ENCODE measurements around the gene PIAS1. TPM values are rescaled to one million over a fixed set of nuclear protein-coding genes. Genes with fewer than 3 reads are reported as not detected.

Gene PIAS1
- total and polyA plus RNA-seq, 2 donors (not counting 3 experiments of a cell fraction or from before 2014, with no cell fraction given) = 23.7 to 24.2 TPM

- H4K20me1 ChIP-seq (replicated peaks; ENCODE audit: control insufficient read depth, extremely low read depth, insufficient read depth, low read length) = peaks cover 16% of the 10 kb centered on the region
- no peaks in the 10 kb centered on the region for H3K36me3 ChIP-seq (ENCODE audit: control insufficient read depth in 2 of 2, extremely low read depth in 1 of 2, insufficient read depth in 2 of 2, low read length in 2 of 2)
- intact Hi-C loops (cut with micrococcal nuclease) (no loop called here), dilution Hi-C loops (cut with MboI; ENCODE audit: extremely low pct_ligation_motif_present, low sequenced_read_pairs) (no loop called here)
- H3K9ac ChIP-seq (replicated peaks; ENCODE audit: extremely low read depth, insufficient read depth, low read length) = no peak overlapping the region
- H3K4me1 ChIP-seq (ENCODE audit: control insufficient read depth, extremely low read depth, insufficient read depth, low read length) = peaks cover 2% of the 10 kb centered on the region
- BruUV-seq (replicated peaks) = no TSS peak
- CTCF ChIA-PET = no interaction called here
- POLR2A ChIA-PET = no interaction called here
- no peaks in the 10 kb centered on the region for H3K9me3 ChIP-seq (replicated peaks; ENCODE audit: control insufficient read depth, insufficient read depth, low read length)
- H3K9me1 ChIP-seq (replicated peaks; ENCODE audit: control insufficient read depth, extremely low read depth, insufficient read depth, low read length) = no peaks in the 10 kb centered on the region
- FAIRE-seq = no peak
- no peak for DNase-seq (ENCODE audit: low read depth, low spot score)
- H2AFZ ChIP-seq (ENCODE audit: low read depth, low read length) = no peak overlapping the region
- no peak overlapping the region for H3K4me3 ChIP-seq (replicated peaks in 1 of 3; ENCODE audit: insufficient read depth in 1 of 3, low read depth in 1 of 3, low read length in 3 of 3)
- H3K79me2 ChIP-seq (ENCODE audit: control insufficient read depth, insufficient read depth, low read length) = peaks cover 82% of the 10 kb centered on the region
- H3K4me2 ChIP-seq (ENCODE audit: insufficient read depth, low read length) = no peak overlapping the region
- TF ChIP-seq POLR2A (IDR thresholded peaks at IDR 0.05; ENCODE audit: low read depth, low read length) (no peak), EZH2 (IDR thresholded peaks at IDR 0.05; ENCODE audit: borderline replicate concordance, low read depth, low read length, severe bottlenecking) (no peak), MYC (IDR thresholded peaks at IDR 0.05; ENCODE audit: low read depth, low read length) (no peak), GATA2 (IDR thresholded peaks at IDR 0.05; ENCODE audit: insufficient read depth, insufficient read length, low read depth, low read length) (no peak), JUN (IDR thresholded peaks at IDR 0.05; ENCODE audit: borderline replicate concordance, insufficient read depth, insufficient read length, low read depth) (no peak), POLR2AphosphoS5 (IDR thresholded peaks at IDR 0.05; ENCODE audit: insufficient read depth, low read depth, low read length) (no peak), FOS (IDR thresholded peaks at IDR 0.05; ENCODE audit: borderline replicate concordance, insufficient read depth, low read length) (no peak)
- TF ChIP-seq, protein P1, sequence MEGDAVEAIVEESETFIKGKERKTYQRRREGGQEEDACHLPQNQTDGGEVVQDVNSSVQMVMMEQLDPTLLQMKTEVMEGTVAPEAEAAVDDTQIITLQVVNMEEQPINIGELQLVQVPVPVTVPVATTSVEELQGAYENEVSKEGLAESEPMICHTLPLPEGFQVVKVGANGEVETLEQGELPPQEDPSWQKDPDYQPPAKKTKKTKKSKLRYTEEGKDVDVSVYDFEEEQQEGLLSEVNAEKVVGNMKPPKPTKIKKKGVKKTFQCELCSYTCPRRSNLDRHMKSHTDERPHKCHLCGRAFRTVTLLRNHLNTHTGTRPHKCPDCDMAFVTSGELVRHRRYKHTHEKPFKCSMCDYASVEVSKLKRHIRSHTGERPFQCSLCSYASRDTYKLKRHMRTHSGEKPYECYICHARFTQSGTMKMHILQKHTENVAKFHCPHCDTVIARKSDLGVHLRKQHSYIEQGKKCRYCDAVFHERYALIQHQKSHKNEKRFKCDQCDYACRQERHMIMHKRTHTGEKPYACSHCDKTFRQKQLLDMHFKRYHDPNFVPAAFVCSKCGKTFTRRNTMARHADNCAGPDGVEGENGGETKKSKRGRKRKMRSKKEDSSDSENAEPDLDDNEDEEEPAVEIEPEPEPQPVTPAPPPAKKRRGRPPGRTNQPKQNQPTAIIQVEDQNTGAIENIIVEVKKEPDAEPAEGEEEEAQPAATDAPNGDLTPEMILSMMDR (IDR thresholded peaks at IDR 0.05; ENCODE audit: extremely low read depth in 1 of 2, insufficient read depth in 1 of 2, low read depth in 1 of 2, low read length in 2 of 2) = no peak
- TF ChIP-seq, protein P2, sequence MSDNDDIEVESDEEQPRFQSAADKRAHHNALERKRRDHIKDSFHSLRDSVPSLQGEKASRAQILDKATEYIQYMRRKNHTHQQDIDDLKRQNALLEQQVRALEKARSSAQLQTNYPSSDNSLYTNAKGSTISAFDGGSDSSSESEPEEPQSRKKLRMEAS (IDR thresholded peaks at IDR 0.05; ENCODE audit: insufficient read depth, insufficient read length) = no peak
- H3K27ac ChIP-seq (ENCODE audit: insufficient read depth, low read depth, low read length) = no peak overlapping the region
- H3K27me3 ChIP-seq (ENCODE audit: control insufficient read depth in 2 of 2, insufficient read depth in 2 of 2, low read length in 2 of 2) = no peaks in the 10 kb centered on the region
Observed at GRCh38 chr15:68075764-68076385, 21.8 kb downstream of the PIAS1 start.

Measured in endothelial cell of umbilical vein (primary cell).